Activated naive CD8-positive, alpha-beta T cell treated with anti-CD3 and anti-CD28 coated beads for 36 hours (primary cell): ENCODE measurements around the gene PANX1. TPM values are rescaled to one million over a fixed set of nuclear protein-coding genes. Genes with fewer than 3 reads are reported as not detected.
"Not testable (repeated sequence)": the region's sequence is repeated elsewhere in the genome, so short reads cannot be mapped to it uniquely, and the experiment has no call there.

Source experiments
- DNase-seq: peaks from one replicate; pipeline ENCODE4 v3.0.0; 2021
- H3K27ac Mint-ChIP-seq: one replicate; pipeline ENCODE4 v1.8.0; 2022; ENCODE audit warnings: mild to moderate bottlenecking, moderate library complexity, mixed read lengths
- H3K27me3 Mint-ChIP-seq: one replicate; pipeline ENCODE4 v1.8.0; 2022; ENCODE audit warnings: mild to moderate bottlenecking, mixed read lengths
- H3K36me3 Mint-ChIP-seq: one replicate; pipeline ENCODE4 v1.8.0; 2021; ENCODE audit warnings: mild to moderate bottlenecking, mixed read lengths
- H3K4me1 Mint-ChIP-seq: one replicate; pipeline ENCODE4 v1.8.0; 2021; ENCODE audit warnings: mixed read lengths
- H3K4me3 Mint-ChIP-seq: one replicate; pipeline ENCODE4 v1.8.0; 2022; ENCODE audit warnings: mild to moderate bottlenecking, moderate library complexity, mixed read lengths
- H3K9me3 Mint-ChIP-seq: one replicate; pipeline ENCODE4 v1.8.0; 2022; ENCODE audit warnings: mixed read lengths
- total RNA-seq, 2 experiments: library from RNA; stranded (reverse); gene quantifications; one replicate each; pipeline ENCODE4 v1.2.3, GENCODE V29; 2021

Gene PANX1
- total RNA-seq, 2 experiments from 2014 or later, result 14.1 to 14.2 TPM

DNA sequence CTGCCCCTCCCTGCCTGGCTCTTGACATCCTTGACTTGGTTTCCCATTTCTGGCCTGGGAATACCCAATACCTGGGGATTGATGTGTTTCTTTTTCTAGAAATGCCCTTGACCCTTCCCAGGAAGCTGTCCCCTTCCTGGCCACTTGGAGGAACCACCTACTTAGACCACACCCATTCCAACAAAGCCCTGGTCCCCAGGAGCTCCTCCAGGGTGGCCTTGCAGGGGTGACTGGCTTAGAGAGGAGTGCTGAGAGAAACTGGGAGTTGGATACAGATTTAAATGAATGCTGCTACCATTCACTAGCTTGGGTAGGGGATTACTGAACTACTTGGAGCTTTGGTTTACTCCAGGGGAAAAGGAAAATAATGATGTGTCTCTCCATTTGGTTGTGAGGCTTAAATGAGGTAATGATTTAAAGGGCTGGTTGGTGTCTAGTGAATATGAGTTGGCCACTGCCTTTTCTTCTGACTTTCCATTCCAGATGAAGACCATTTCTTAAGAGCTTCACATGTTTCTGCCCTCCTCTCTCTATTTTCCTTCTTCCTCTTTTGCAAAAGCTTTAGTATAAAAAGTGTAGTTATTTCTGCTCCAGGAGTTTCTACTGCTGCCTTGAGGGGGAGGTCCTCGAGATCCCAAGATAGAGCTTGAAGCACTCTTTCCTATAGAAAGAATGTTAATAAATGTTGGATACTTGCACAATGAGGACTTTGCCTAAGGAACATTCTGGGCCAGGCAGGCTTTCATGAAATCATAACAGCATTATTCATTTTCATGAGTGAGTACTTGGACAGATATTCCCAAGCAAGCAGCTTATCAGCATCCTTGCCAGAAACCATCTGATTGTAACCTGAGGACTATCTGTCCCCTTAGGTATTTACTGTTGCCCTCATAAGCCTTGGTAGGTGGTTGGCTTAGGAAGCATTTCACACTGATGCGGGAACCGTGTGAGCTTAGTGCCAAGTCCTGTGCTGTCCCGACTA is 22.4 kb downstream of the PANX1 start:
- DNase-seq, result no peak
- Mint-ChIP-seq H3K27ac (no peak overlapping the region), H3K4me3 (no peak overlapping the region), H3K36me3 (peaks cover 17% of the 10 kb centered on the region), H3K9me3 (no peaks in the 10 kb centered on the region), H3K27me3 (no peaks in the 10 kb centered on the region), H3K4me1 (peaks cover 65% of the 10 kb centered on the region)

DNA sequence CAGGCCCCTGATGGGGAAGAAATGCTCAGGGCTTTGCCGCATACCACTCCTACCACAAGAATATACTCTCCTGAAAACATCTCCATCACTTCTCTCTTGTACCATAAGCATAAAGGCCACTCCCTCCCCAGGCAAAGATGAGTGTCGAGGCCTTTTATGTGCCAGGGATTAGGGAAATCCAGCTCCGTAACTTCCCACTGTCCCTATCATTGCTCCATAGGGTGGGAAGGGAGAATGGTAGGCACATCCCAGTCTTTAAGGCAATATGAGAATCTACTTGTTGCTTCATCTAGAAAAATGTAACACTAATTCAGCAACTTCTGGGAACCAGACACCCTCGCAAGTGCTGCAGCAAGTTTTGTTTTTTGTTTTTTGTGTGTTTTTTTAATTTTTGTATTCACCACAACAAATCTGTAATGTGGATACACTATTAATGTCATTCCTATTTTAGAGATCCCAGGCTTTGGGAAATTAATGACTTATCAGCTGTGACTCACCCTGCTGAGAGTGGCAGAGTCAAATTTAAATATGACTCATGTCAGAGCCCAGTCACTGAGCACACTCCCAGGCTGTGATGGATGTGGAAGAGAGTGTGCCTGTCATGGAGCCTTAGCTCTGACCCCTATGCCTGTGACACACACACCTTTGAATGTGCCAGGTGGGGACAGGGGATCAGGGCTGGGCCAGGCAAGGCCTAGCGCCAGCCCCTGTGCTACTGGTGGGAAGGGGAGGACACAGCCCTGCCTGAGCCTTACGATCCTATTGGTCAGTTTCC is 23.4 kb downstream of the PANX1 start:
- H3K4me1 Mint-ChIP-seq, result peaks cover 56% of the 10 kb centered on the region
- DNase-seq, result peak; percentile 37

DNA sequence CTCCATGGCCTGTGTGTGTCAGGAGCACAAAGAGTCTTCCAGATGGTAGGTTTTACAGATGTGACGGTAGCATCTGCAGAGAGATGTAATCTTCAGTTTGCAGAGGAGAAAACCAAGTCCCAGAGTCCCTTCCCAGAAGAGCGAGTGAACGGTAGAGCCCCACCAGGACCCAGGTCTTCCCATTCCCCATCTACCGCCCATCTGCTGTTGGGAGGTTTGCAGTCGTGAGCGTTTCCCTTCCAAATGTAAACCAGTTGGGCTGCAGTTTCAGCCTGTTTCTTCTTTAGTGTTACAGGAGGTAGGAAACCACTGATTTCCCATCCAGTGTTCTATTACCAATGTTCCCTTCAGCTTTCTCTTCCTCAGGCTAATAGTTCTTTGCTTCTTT is 24.0 kb downstream of the PANX1 start:
- Mint-ChIP-seq H3K36me3 (peaks cover 33% of the 10 kb centered on the region), H3K4me1 (peaks cover 51% of the 10 kb centered on the region), H3K27me3 (no peaks in the 10 kb centered on the region)

More for the DNA sequence above, 23.4 kb downstream of the PANX1 start:
- Mint-ChIP-seq H3K4me3 (no peak overlapping the region), H3K36me3 (peaks cover 27% of the 10 kb centered on the region), H3K9me3 (peaks cover 4% of the 10 kb centered on the region), H3K27me3 (no peaks in the 10 kb centered on the region), H3K27ac (peak overlapping the region; percentile 39)

DNA sequence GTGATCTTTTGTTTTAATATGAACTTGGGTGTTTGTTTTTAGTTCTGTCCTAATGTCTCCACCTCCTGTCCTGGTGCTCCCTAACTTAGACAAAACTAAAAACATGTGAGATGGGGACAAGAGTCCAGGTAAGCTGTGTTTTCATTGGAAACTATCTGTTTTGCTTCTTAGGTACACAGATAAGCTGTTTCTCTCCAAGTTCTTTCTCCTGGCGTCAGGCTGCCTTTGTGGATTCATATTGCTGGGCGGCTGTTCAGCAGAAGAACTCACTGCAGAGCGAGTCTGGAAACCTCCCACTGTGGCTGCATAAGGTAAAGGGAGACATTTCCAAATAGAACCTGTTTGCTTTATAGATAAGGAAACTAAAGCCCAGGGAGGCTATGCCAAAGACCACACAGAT is 24.7 kb downstream of the PANX1 start:
- Mint-ChIP-seq H3K4me1 (peaks cover 45% of the 10 kb centered on the region), H3K4me3 (no peak overlapping the region), H3K27ac (no peak overlapping the region), H3K9me3 (peaks cover 6% of the 10 kb centered on the region), H3K36me3 (peaks cover 37% of the 10 kb centered on the region), H3K27me3 (no peaks in the 10 kb centered on the region)
- no peak for DNase-seq

More for the DNA sequence above, 24.0 kb downstream of the PANX1 start:
- Mint-ChIP-seq H3K27ac (peak overlapping the region; percentile 39), H3K4me3 (no peak overlapping the region), H3K9me3 (peaks cover 4% of the 10 kb centered on the region)
- DNase-seq, result no peak

DNA sequence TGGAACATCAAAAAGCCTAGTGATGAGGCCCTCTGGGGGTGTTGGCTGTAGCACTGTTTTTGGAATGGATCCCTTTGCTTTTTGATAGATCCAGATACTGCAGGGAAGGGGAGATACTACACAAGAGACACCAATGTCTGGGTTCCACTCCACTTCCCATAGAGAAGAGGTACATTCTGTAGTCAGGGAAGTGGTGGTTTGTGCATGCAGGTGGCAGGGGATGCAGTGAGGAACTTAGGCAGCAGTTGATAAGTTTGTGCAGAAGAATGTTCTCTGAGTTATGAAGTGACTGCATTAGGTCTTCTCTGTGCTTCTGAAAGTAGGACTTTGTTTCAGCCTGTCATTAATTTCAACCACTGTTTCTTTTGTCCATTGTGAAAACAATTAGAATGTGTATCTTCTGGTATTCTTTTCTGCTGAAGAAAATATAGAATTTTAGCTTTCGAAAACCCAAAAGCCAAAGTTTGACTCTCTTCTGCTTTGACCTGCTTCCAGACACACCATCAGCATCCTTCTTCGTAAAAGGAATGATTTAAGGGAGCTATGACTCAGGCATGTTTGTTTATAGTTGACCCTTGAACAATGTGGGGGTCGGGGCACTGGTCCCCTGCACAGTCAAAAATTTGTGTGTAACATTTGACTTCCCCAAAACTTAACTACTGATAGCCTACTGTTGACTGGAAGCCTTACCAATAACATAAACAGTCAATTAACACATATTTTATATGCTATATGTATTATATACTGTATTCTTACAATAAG is 25.6 kb downstream of the PANX1 start:
- H3K27ac Mint-ChIP-seq, result no peak overlapping the region
- H3K27me3 Mint-ChIP-seq, result no peaks in the 10 kb centered on the region
- peaks cover 36% of the 10 kb centered on the region for H3K4me1 Mint-ChIP-seq
- no peak overlapping the region for H3K4me3 Mint-ChIP-seq
- peaks cover 7% of the 10 kb centered on the region for H3K9me3 Mint-ChIP-seq
- peaks cover 46% of the 10 kb centered on the region for H3K36me3 Mint-ChIP-seq
- DNase-seq, result no peak

DNA sequence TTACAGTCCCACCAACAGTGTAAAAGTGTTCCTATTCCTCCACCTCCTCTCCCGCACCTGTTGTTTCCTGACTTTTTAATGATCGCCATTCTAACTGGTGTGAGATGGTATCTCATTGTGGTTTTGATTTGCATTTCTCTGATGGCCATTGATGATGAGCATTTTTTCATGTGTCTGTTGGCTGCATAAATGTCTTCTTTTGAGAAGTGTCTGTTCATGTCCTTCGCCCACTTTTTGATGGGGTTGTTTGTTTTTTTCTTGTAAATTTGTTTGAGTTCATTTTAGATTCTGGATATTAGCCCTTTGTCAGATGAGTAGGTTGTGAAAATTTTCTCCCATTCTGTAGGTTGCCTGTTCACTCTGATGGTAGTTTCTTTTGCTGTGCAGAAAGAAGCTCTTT is 28.7 kb downstream of the PANX1 start:
- peaks cover 65% of the 10 kb centered on the region for H3K36me3 Mint-ChIP-seq
- H3K4me1 Mint-ChIP-seq, result peaks cover 12% of the 10 kb centered on the region
- not testable (repeated sequence) for DNase-seq, H3K4me3 Mint-ChIP-seq, H3K27me3 Mint-ChIP-seq, H3K27ac Mint-ChIP-seq
- peaks cover 21% of the 10 kb centered on the region for H3K9me3 Mint-ChIP-seq

DNA sequence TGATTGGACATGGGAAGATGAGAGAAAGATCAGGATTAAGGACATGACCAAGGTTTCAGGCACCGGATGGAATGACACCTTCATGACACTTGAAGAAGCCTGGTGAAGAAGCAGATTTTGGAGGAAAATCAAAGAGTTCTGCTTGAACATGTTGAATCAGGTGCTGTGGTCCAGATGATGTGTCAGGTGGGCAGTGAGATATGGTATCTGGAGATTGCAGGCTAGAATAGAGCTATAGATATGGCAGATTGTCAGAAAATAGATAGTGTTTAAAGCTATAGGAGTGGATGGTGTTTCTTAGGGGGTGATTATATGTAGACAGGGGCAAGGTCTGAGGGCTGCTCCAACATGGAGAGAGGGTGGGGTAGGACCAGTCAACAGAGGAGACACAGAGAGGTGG is 40.2 kb downstream of the PANX1 start:
- Mint-ChIP-seq H3K27me3 (no peaks in the 10 kb centered on the region), H3K4me3 (no peak overlapping the region), H3K4me1 (peaks cover 13% of the 10 kb centered on the region), H3K27ac (no peak overlapping the region), H3K36me3 (peaks cover 29% of the 10 kb centered on the region), H3K9me3 (peaks cover 12% of the 10 kb centered on the region)
- no peak for DNase-seq

DNA sequence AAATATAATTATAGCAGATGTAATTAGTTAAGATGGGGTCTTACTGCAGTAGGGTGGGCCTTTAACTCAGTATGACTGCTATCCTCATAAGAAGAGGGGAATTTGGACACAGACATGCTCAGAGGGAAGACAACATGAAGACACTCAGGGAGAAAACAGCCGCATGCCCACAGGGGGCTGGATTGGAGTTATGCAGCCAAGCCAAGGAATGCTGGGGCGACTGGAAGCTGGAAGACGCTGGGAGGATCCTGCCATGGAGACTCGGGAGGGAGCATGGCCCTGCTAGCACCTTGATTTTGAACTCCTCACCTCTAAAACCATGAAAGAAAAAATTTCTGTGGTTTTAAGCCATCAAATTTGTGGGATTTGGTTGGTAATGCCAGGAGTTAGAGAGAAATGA is 40.9 kb downstream of the PANX1 start:
- H3K27me3 Mint-ChIP-seq, result no peaks in the 10 kb centered on the region
- H3K4me1 Mint-ChIP-seq, result peaks cover 9% of the 10 kb centered on the region
- H3K4me3 Mint-ChIP-seq, result no peak overlapping the region
- DNase-seq, result no peak
- H3K36me3 Mint-ChIP-seq, result peaks cover 25% of the 10 kb centered on the region
- H3K27ac Mint-ChIP-seq, result no peak overlapping the region
- peaks cover 12% of the 10 kb centered on the region for H3K9me3 Mint-ChIP-seq

DNA sequence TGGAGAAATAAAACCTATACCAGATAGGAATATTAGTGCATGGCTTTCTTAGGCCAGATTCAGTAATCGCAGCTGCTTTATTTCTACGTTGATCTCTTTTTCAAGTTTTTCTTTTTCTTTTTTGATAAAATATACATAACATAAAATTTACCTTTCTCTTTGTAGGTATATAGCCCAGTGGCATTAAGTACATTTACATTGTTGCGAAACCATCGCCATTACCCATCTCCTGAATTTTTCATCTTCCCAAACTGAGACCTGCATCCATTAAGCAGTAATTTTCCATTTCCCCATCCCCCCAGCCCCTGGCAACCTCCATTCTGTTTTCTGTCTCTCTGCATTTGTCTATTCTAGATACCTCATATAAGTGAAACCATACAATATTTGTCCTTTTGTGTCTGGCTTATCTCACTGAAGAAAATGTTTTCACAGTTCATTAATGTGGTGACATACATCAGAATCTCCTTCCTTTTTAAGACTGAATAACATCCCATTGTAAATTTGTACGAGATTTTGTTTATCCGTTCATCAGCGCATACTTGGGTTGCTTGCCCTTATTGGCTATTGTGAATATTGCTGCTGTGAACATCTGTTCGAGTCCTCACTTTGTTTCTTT is 41.4 kb downstream of the PANX1 start:
- no peak overlapping the region for H3K27ac Mint-ChIP-seq
- H3K27me3 Mint-ChIP-seq, result no peaks in the 10 kb centered on the region
- peaks cover 7% of the 10 kb centered on the region for H3K4me1 Mint-ChIP-seq
- H3K4me3 Mint-ChIP-seq, result no peak overlapping the region
- peaks cover 23% of the 10 kb centered on the region for H3K36me3 Mint-ChIP-seq
- H3K9me3 Mint-ChIP-seq, result peaks cover 9% of the 10 kb centered on the region
- DNase-seq, result no peak

DNA sequence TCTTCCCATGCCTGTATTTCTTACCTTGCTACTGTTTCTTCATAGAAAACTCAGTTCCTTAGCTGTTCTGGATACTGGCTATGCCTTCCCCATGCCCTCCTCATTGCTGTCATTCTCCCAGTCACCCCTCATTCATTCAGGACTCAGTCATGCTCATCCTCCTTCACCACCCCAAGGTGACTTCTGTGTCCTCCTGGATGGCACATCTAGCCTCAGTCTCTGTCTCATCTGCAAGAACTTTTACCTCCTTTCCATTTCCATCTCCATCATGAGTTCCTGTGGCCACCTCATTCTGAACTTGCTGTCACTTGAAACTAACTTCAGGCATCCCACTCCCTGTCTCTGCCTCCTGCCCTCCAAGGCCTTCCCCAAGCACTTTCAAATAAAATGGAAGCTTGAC is 42.3 kb downstream of the PANX1 start:
- Mint-ChIP-seq H3K27me3 (no peaks in the 10 kb centered on the region), H3K36me3 (peaks cover 20% of the 10 kb centered on the region), H3K27ac (no peak overlapping the region), H3K4me1 (peaks cover 7% of the 10 kb centered on the region), H3K4me3 (no peak overlapping the region), H3K9me3 (peaks cover 8% of the 10 kb centered on the region)
- no peak for DNase-seq

DNA sequence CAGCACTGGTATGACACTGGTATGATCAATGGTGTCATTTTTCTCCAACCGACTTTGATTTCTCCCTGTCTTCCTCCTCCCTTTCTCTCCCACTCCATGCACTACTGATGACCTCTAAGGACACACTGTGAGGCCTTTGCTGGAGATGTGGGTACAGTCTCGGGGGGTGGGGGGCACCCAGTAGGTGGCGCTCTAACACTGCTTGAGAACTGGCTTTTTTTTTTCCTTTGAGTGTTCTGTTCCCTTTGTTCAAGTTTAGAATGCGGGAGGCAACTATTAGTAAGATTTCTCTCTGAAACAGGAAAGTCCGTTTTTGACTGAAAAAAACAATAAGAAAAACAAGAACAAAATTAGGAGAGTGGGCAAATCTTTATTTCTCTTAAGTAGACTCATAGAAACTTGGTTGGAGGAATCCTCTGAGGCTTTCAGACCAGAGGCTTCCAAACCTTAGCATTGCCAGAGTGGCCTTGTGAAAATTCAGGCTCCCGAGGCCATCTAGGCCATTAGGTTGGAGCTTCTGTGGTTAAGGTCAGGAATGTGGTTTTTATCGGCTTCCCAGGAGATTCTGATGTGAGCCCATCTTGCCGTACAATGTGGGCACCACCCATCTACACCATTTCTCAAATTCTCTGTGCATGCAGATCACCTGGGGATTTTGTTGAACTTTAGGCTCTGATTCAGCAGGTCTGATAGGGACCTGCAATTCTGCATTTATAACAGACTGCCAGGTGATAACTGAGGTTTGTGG is 43.2 kb downstream of the PANX1 start:
- Mint-ChIP-seq H3K4me3 (no peak overlapping the region), H3K36me3 (peaks cover 19% of the 10 kb centered on the region)

DNA sequence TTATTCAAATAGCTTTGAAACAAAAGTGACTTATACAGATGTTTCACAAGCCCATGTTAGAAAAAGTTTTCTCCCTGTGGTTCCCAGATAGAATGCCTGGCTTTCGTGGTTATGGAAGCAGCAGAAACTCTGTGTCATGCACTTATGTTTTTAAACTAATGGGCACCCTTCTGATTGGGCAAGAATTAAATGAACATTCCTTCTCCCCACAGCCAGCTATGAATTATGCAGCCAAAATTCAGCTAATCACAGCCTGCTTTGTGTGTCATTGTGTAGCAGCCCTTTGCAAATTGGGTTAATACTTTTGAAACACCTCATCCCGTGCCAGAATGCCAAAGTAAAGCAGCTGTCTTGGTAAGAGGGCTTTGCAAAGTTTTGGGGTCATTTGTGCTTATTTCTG is 46.9 kb downstream of the PANX1 start:
- Mint-ChIP-seq H3K4me3 (no peak overlapping the region), H3K36me3 (peaks cover 32% of the 10 kb centered on the region), H3K27ac (no peak overlapping the region), H3K27me3 (no peaks in the 10 kb centered on the region), H3K4me1 (peaks cover 5% of the 10 kb centered on the region), H3K9me3 (no peaks in the 10 kb centered on the region)
- no peak for DNase-seq

More for the DNA sequence above, 43.2 kb downstream of the PANX1 start:
- DNase-seq, result peak; percentile 10
- no peaks in the 10 kb centered on the region for H3K27me3 Mint-ChIP-seq
- no peak overlapping the region for H3K27ac Mint-ChIP-seq
- H3K9me3 Mint-ChIP-seq, result peaks cover 2% of the 10 kb centered on the region
- peaks cover 7% of the 10 kb centered on the region for H3K4me1 Mint-ChIP-seq

DNA sequence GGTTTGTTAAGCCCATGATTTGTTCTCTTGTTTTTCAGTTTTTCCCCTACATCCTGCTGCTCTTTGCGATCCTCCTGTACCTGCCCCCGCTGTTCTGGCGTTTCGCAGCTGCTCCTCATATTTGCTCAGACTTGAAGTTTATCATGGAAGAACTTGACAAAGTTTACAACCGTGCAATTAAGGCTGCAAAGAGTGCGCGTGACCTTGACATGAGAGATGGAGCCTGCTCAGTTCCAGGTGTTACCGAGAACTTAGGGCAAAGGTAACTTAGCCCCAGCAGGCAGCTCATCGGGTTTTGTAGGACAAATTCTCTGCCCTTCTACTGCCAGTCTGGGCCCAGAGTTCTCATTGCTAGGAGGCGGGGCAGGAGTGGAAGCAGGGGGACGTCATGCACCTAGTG is 49.7 kb downstream of the PANX1 start:
- no peaks in the 10 kb centered on the region for H3K9me3 Mint-ChIP-seq
- H3K36me3 Mint-ChIP-seq, result peaks cover 30% of the 10 kb centered on the region
- H3K27ac Mint-ChIP-seq, result no peak overlapping the region
- no peak for DNase-seq
- no peaks in the 10 kb centered on the region for H3K27me3 Mint-ChIP-seq
- no peaks in the 10 kb centered on the region for H3K4me1 Mint-ChIP-seq
- H3K4me3 Mint-ChIP-seq, result no peak overlapping the region

DNA sequence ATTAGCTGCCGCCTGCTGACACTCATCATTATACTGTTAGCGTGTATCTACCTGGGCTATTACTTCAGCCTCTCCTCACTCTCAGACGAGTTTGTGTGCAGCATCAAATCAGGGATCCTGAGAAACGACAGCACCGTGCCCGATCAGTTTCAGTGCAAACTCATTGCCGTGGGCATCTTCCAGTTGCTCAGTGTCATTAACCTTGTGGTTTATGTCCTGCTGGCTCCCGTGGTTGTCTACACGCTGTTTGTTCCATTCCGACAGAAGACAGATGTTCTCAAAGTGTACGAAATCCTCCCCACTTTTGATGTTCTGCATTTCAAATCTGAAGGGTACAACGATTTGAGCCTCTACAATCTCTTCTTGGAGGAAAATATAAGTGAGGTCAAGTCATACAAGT is 51.1 kb downstream of the PANX1 start:
- H3K36me3 Mint-ChIP-seq, result peaks cover 30% of the 10 kb centered on the region
- H3K27me3 Mint-ChIP-seq, result no peaks in the 10 kb centered on the region
- H3K4me1 Mint-ChIP-seq, result no peaks in the 10 kb centered on the region
- no peak for DNase-seq
- H3K9me3 Mint-ChIP-seq, result no peaks in the 10 kb centered on the region
- H3K4me3 Mint-ChIP-seq, result no peak overlapping the region
- no peak overlapping the region for H3K27ac Mint-ChIP-seq
